Activated naive CD4-positive, alpha-beta T cell treated with anti-CD3 and anti-CD28 coated beads, Interleukin-2, amount 10 ng/mL, durations not matched to agents 7 days and 5 days (primary cell): Measurements from ENCODE around the gene IQCC.

Experiments
- CTCF ChIA-PET: fragments of 350-600 bp; sonication (Branson Sonifier 250); formaldehyde crosslinking; loops from one replicate; lab custom pipeline; 2021; ENCODE audit warnings: antibody characterized with exemption; lab: Charles Lee
- DNase-seq: peaks from one replicate; pipeline ENCODE4 v3.0.0-alpha.2; 2020
- H3K27ac Mint-ChIP-seq: one replicate; pipeline ENCODE4 v1.8.0; 2021; ENCODE audit warnings: mild to moderate bottlenecking, moderate library complexity, mixed read lengths
- H3K27me3 Mint-ChIP-seq: one replicate; pipeline ENCODE4 v1.8.0; 2021; ENCODE audit warnings: mild to moderate bottlenecking, mixed read lengths
- H3K36me3 Mint-ChIP-seq: one replicate; pipeline ENCODE4 v1.8.0; 2021; ENCODE audit warnings: mixed read lengths
- H3K4me1 Mint-ChIP-seq: one replicate; pipeline ENCODE4 v1.8.0; 2021; ENCODE audit warnings: mixed read lengths
- H3K4me3 Mint-ChIP-seq: one replicate; pipeline ENCODE4 v1.8.0; 2021; ENCODE audit warnings: mild to moderate bottlenecking, moderate library complexity, mixed read lengths
- H3K9me3 Mint-ChIP-seq: one replicate; pipeline ENCODE4 v1.8.0; 2021; ENCODE audit warnings: mixed read lengths

The IQCC gene

GRCh38 chr1:32221980-32222755 lies 16.7 kb downstream of the IQCC start, which contains the start of the genes EIF3I and TMEM234:
Gene EIF3I (plus strand): TSS chr1:32222407. CDS start chr1:32222442, 35 bp downstream.
Gene TMEM234 (minus strand): TSS chr1:32222353. CDS start chr1:32222322, 31 bp downstream.
- Mint-ChIP-seq H3K4me3 (peak within 1 kb of the TSS; percentile 97), H3K9me3 (no peaks in the 10 kb centered on the region), H3K36me3 (peaks cover 29% of the 10 kb centered on the region), H3K27ac (peak within 1 kb of the TSS; percentile 96), H3K27me3 (no peaks in the 10 kb centered on the region), H3K4me1 (peaks cover 57% of the 10 kb centered on the region)
- peak; percentile 96 for DNase-seq
- CTCF ChIA-PET: interaction anchor here (2.7 kb wide), 1 partner anchor 27 kb away, joined by 19 read pairs; no protein-coding TSS in a partner anchor

- no peak for DNase-seq
- Mint-ChIP-seq H3K36me3 (peaks cover 37% of the 10 kb centered on the region), H3K9me3 (no peaks in the 10 kb centered on the region), H3K4me1 (peaks cover 55% of the 10 kb centered on the region), H3K27me3 (no peaks in the 10 kb centered on the region), H3K27ac (peak overlapping the region; percentile 83), H3K4me3 (peak overlapping the region; percentile 97)
- CTCF ChIA-PET: interaction anchor here (0.6 to 2.7 kb wide), 4 partner anchors 18 to 195 kb away, joined by 3 to 19 read pairs (median 3); partner anchors contain the start of gene IQCC
Measured at GRCh38 chr1:32223683-32224082, 18.2 kb downstream of the IQCC start.

- no peaks in the 10 kb centered on the region for H3K27me3 Mint-ChIP-seq
- H3K27ac Mint-ChIP-seq: peak overlapping the region; percentile 16
- no peaks in the 10 kb centered on the region for H3K9me3 Mint-ChIP-seq
- H3K36me3 Mint-ChIP-seq: peaks cover 41% of the 10 kb centered on the region
- CTCF ChIA-PET: interaction anchor here (1.2 to 2.7 kb wide), 2 partner anchors 25 to 176 kb away, joined by 3 to 19 read pairs; no protein-coding TSS in a partner anchor
- DNase-seq: no peak
- peak overlapping the region; percentile 42 for H3K4me3 Mint-ChIP-seq
- H3K4me1 Mint-ChIP-seq: peaks cover 55% of the 10 kb centered on the region
Measured at GRCh38 chr1:32224285-32224684, 18.8 kb downstream of the IQCC start.

- CTCF ChIA-PET: interaction anchor here (0.8 to 4.3 kb wide), 4 partner anchors 12 to 147 kb away, joined by 3 to 20 read pairs (median 10); no protein-coding TSS in a partner anchor
- Mint-ChIP-seq H3K4me3 (no peak overlapping the region), H3K9me3 (no peaks in the 10 kb centered on the region), H3K27me3 (no peaks in the 10 kb centered on the region), H3K4me1 (peaks cover 20% of the 10 kb centered on the region), H3K36me3 (peaks cover 45% of the 10 kb centered on the region), H3K27ac (no peak overlapping the region)
- DNase-seq: no peak
Measured at GRCh38 chr1:32228771-32229170, 23.3 kb downstream of the IQCC start.

- H3K4me1 Mint-ChIP-seq: peaks cover 5% of the 10 kb centered on the region
Measured at GRCh38 chr1:32231843-32232432, 26.5 kb downstream of the IQCC start.

GRCh38 chr1:32232558-32233304 lies 27.3 kb downstream of the IQCC start:
- H3K4me1 Mint-ChIP-seq: peaks cover under 1% of the 10 kb centered on the region
- H3K36me3 Mint-ChIP-seq: peaks cover 24% of the 10 kb centered on the region
- DNase-seq: no peak
- no peaks in the 10 kb centered on the region for H3K27me3 Mint-ChIP-seq
- no peaks in the 10 kb centered on the region for H3K9me3 Mint-ChIP-seq
- no peak overlapping the region for H3K4me3 Mint-ChIP-seq
- CTCF ChIA-PET: interaction anchor here (1.4 kb wide), 1 partner anchor 16 kb away, joined by 4 read pairs; no protein-coding TSS in a partner anchor
- H3K27ac Mint-ChIP-seq: no peak overlapping the region

More at GRCh38 chr1:32231843-32232432, 26.5 kb downstream of the IQCC start:
- CTCF ChIA-PET: interaction anchor here (1.4 kb wide), 1 partner anchor 16 kb away, joined by 4 read pairs; no protein-coding TSS in a partner anchor
- no peak overlapping the region for H3K27ac Mint-ChIP-seq
- no peaks in the 10 kb centered on the region for H3K9me3 Mint-ChIP-seq
- no peaks in the 10 kb centered on the region for H3K27me3 Mint-ChIP-seq
- H3K36me3 Mint-ChIP-seq: peaks cover 29% of the 10 kb centered on the region
- no peak overlapping the region for H3K4me3 Mint-ChIP-seq
- DNase-seq: no peak

- peaks cover 4% of the 10 kb centered on the region for H3K4me1 Mint-ChIP-seq
- no peak overlapping the region for H3K27ac Mint-ChIP-seq
- no peak for DNase-seq
- no peaks in the 10 kb centered on the region for H3K9me3 Mint-ChIP-seq
- H3K36me3 Mint-ChIP-seq: peaks cover 7% of the 10 kb centered on the region
- H3K4me3 Mint-ChIP-seq: no peak overlapping the region
- peaks cover 8% of the 10 kb centered on the region for H3K27me3 Mint-ChIP-seq
- CTCF ChIA-PET: interaction anchor here (1.0 to 1.2 kb wide), 2 partner anchors 19 to 24 kb away, joined by 3 to 4 read pairs; no protein-coding TSS in a partner anchor
Measured at GRCh38 chr1:32234792-32235191, 29.3 kb downstream of the IQCC start.

- peaks cover 20% of the 10 kb centered on the region for H3K27me3 Mint-ChIP-seq
- CTCF ChIA-PET: interaction anchor here (0.6 to 6.9 kb wide), 5 partner anchors 10 to 111 kb away, joined by 3 to 49 read pairs (median 5); partner anchors contain the start of gene LCK
- no peak overlapping the region for H3K27ac Mint-ChIP-seq
- no peaks in the 10 kb centered on the region for H3K36me3 Mint-ChIP-seq
- H3K4me3 Mint-ChIP-seq: peak overlapping the region; percentile 39
- DNase-seq: no peak
- no peaks in the 10 kb centered on the region for H3K9me3 Mint-ChIP-seq
- peaks cover 29% of the 10 kb centered on the region for H3K4me1 Mint-ChIP-seq
Measured at GRCh38 chr1:32239337-32239736, 33.9 kb downstream of the IQCC start.

- peaks cover 20% of the 10 kb centered on the region for H3K27me3 Mint-ChIP-seq
- CTCF ChIA-PET: interaction anchor here (1.2 to 6.9 kb wide), 6 partner anchors 10 to 83 kb away, joined by 3 to 49 read pairs (median 8); partner anchors contain the start of gene LCK
- H3K4me1 Mint-ChIP-seq: peaks cover 29% of the 10 kb centered on the region
- no peak for DNase-seq
- no peak overlapping the region for H3K27ac Mint-ChIP-seq
- H3K36me3 Mint-ChIP-seq: no peaks in the 10 kb centered on the region
- peak overlapping the region; percentile 81 for H3K4me3 Mint-ChIP-seq
- H3K9me3 Mint-ChIP-seq: no peaks in the 10 kb centered on the region
Measured at GRCh38 chr1:32239790-32240139, 34.3 kb downstream of the IQCC start.

GRCh38 chr1:32240140-32240951 lies 34.9 kb downstream of the IQCC start:
- H3K4me1 Mint-ChIP-seq: peaks cover 32% of the 10 kb centered on the region
- peaks cover 20% of the 10 kb centered on the region for H3K27me3 Mint-ChIP-seq
- CTCF ChIA-PET: interaction anchor here (0.7 to 6.9 kb wide), 13 partner anchors 9 to 82 kb away, joined by 3 to 49 read pairs (median 5); partner anchors contain the start of gene LCK
- H3K36me3 Mint-ChIP-seq: no peaks in the 10 kb centered on the region
- peak overlapping the region; percentile 24 for H3K27ac Mint-ChIP-seq
- no peaks in the 10 kb centered on the region for H3K9me3 Mint-ChIP-seq
- peak; percentile 68 for DNase-seq
- H3K4me3 Mint-ChIP-seq: peak overlapping the region; percentile 81

GRCh38 chr1:32241001-32241763 lies 35.7 kb downstream of the IQCC start:
- H3K27ac Mint-ChIP-seq: peak overlapping the region; percentile 24
- peak overlapping the region; percentile 81 for H3K4me3 Mint-ChIP-seq
- no peaks in the 10 kb centered on the region for H3K9me3 Mint-ChIP-seq
- H3K36me3 Mint-ChIP-seq: no peaks in the 10 kb centered on the region
- H3K27me3 Mint-ChIP-seq: peaks cover 20% of the 10 kb centered on the region
- CTCF ChIA-PET: interaction anchor here (0.6 to 6.9 kb wide), 13 partner anchors 8 to 81 kb away, joined by 3 to 49 read pairs (median 5); partner anchors contain the start of gene LCK
- peak; percentile 58 for DNase-seq
- H3K4me1 Mint-ChIP-seq: peaks cover 39% of the 10 kb centered on the region

- DNase-seq: no peak
- Mint-ChIP-seq H3K9me3 (no peaks in the 10 kb centered on the region), H3K4me3 (no peak overlapping the region), H3K27me3 (peaks cover 20% of the 10 kb centered on the region), H3K4me1 (peaks cover 51% of the 10 kb centered on the region), H3K36me3 (no peaks in the 10 kb centered on the region), H3K27ac (no peak overlapping the region)
- CTCF ChIA-PET: interaction anchor here (0.8 to 1.1 kb wide), 2 partner anchors 11 to 23 kb away, joined by 3 read pairs; no protein-coding TSS in a partner anchor
Measured at GRCh38 chr1:32242341-32242851, 36.9 kb downstream of the IQCC start.
